GM20000 (cell line): ENCODE results near the gene KIF2A.

ENCODE experiments used
- DNase-seq: peaks from one replicate; pipeline ENCODE4 v3.0.0; 2012; ENCODE audit warnings: low spot score
- TF ChIP-seq, protein P1 (sequence below): IDR thresholded peaks from 2 replicates; pipeline ENCODE4 v1.5.1; 2012; ENCODE audit warnings: mild to moderate bottlenecking, control low read depth; ENCODE audit errors: extremely low read depth, missing control alignments

Gene KIF2A

DNA sequence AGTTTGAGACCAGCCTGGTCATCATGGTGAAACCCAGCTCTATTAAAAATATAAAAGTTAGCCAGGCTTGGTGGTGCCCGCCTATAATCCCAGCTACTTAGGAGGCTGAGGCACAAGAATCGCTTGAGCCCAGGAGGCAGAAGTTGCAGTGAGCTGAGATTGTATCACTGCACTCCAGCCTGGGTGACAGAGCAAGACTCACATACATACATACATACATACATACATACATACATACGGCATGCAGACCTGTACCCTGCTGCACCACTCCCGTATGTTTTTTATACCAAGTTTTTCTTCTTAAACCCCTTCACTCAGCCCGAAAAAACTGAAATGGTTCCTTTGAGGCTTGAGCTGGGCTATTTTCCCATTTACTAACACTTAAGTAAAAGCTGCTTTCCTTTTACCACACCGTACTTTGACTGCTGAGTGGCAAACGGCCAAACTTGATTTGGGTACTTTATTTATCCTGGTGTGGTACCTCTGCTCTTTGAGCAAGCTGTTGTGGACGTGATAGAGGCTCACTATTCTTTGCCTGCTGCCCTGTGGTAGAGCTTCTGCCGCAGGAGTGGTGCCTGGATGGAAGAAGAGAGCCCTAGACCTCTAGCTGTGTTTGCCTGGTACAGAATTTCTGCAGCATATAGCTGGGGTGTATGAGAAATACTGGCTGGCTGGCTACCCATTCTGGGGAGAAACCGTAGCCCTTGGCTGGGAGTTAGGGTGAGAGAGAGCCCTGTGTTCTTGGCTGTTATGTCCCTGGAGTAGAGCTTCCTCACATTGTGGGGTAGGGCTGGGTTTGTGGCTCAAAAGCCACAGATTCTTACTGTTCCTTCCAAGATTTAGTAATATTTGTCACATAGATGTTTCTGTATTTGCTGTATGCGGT lies 126.0 kb downstream of the KIF2A start:
- DNase-seq: no peak

DNA sequence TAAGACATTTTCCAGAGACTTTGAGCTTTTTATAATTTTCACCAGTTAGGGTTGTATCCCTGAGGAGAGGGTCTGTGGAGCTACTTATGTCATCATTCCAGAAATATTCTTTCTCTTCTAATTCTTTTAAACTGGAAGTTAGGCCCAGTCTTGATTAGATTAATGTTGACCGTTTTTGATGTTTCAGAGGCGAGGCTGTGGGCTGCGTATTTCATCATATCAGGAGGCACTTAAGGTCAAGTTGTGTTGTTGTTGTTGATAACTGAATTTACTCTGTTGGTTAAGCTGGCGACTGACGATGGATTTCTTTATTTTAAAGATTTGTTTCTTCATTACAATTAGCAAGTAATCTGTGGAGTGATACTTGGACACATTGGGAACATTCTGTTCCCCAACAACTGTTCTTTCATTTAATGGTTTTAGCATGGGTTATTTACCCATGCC lies 126.6 kb downstream of the KIF2A start:
- TF ChIP-seq, protein P1, sequence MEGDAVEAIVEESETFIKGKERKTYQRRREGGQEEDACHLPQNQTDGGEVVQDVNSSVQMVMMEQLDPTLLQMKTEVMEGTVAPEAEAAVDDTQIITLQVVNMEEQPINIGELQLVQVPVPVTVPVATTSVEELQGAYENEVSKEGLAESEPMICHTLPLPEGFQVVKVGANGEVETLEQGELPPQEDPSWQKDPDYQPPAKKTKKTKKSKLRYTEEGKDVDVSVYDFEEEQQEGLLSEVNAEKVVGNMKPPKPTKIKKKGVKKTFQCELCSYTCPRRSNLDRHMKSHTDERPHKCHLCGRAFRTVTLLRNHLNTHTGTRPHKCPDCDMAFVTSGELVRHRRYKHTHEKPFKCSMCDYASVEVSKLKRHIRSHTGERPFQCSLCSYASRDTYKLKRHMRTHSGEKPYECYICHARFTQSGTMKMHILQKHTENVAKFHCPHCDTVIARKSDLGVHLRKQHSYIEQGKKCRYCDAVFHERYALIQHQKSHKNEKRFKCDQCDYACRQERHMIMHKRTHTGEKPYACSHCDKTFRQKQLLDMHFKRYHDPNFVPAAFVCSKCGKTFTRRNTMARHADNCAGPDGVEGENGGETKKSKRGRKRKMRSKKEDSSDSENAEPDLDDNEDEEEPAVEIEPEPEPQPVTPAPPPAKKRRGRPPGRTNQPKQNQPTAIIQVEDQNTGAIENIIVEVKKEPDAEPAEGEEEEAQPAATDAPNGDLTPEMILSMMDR: no peak
- DNase-seq: no peak

More for the DNA sequence above, 126.0 kb downstream of the KIF2A start:
- TF ChIP-seq, protein P1: no peak
